CD14-positive monocyte (primary cell): Measurements from ENCODE around the gene BNC2. TPM values are rescaled to one million over a fixed set of nuclear protein-coding genes. Genes with fewer than 3 reads are reported as not detected.

Experiments
- DNase-seq, 3 donors: peaks; one replicate each; pipeline ENCODE4 v3.0.0-alpha.2; 2011 to 2022
- H2AFZ ChIP-seq: 2 replicates; pipeline ENCODE4 v1.6.0; 2012; ENCODE audit warnings: mild to moderate bottlenecking, low read depth, low read length, inconsistent platforms; ENCODE audit not compliant: insufficient read depth, poor library complexity, severe bottlenecking
- H3K27ac ChIP-seq, 2 donors: 1 replicate in 1 of 2; 2 replicates in 1 of 2; pipeline ENCODE4 v1.5.1; 2012 to 2013; ENCODE audit warnings: low read length in 2 of 2, control low read depth in 1 of 2, inconsistent platforms in 1 of 2, low read depth in 1 of 2, mild to moderate bottlenecking in 1 of 2
- H3K27me3 ChIP-seq, 2 donors: one replicate each; pipeline versions ENCODE4 v1.6.0 to v1.6.1; 2011 to 2013; ENCODE audit warnings: low read length in 2 of 2; ENCODE audit not compliant: control insufficient read depth in 2 of 2, insufficient read depth in 2 of 2
- H3K36me3 ChIP-seq, 2 donors: replicated peaks in 1 of 2; 1 replicate in 1 of 2; 2 replicates in 1 of 2; pipeline versions ENCODE4 v1.5.1 to v1.6.1; 2012 to 2013; ENCODE audit warnings: low read length in 2 of 2, control low read depth in 1 of 2, inconsistent platforms in 1 of 2, mild to moderate bottlenecking in 1 of 2; ENCODE audit not compliant: insufficient read depth in 2 of 2, control insufficient read depth in 1 of 2
- H3K4me1 ChIP-seq, 2 donors: 1 replicate in 1 of 2; 2 replicates in 1 of 2; pipeline versions ENCODE4 v1.5.1 to v1.6.1; 2012 to 2013; ENCODE audit warnings: low read length in 2 of 2, control low read depth in 1 of 2, inconsistent platforms in 1 of 2, mild to moderate bottlenecking in 1 of 2, moderate library complexity in 1 of 2; ENCODE audit not compliant: insufficient read depth in 2 of 2, control insufficient read depth in 1 of 2
- H3K4me2 ChIP-seq: replicated peaks from 2 replicates; pipeline ENCODE3; 2012; ENCODE audit warnings: low read length, moderate library complexity, mild to moderate bottlenecking; ENCODE audit not compliant: poor library complexity, severe bottlenecking; ENCODE audit errors: extremely low read depth
- H3K4me3 ChIP-seq, 3 experiments: fragments of 200-600 bp in 1 of 3; sonication (generic) in 1 of 3; replicated peaks in 1 of 3; 1 replicate in 2 of 3; 2 replicates in 1 of 3; pipeline ENCODE4 v1.5.1; 2011 to 2013; ENCODE audit warnings: low read length in 3 of 3, mild to moderate bottlenecking in 3 of 3, control low read depth in 2 of 3, low read depth in 2 of 3, inconsistent platforms in 1 of 3, moderate library complexity in 1 of 3
- H3K79me2 ChIP-seq: 2 replicates; pipeline ENCODE4 v1.6.0; 2012; ENCODE audit warnings: mild to moderate bottlenecking, control low read depth, inconsistent platforms, low read length, moderate library complexity; ENCODE audit not compliant: insufficient read depth
- H3K9ac ChIP-seq: 2 replicates; pipeline ENCODE4 v1.6.0; 2017; ENCODE audit warnings: low read length, mild to moderate bottlenecking; ENCODE audit not compliant: insufficient read depth, poor library complexity, severe bottlenecking
- H3K9me3 ChIP-seq, 2 donors: replicated peaks in 1 of 2; 1 replicate in 1 of 2; 2 replicates in 1 of 2; pipeline versions ENCODE4 v1.5.1 to v1.6.1; 2012 to 2013; ENCODE audit warnings: low read length in 2 of 2, control low read depth in 1 of 2; ENCODE audit not compliant: control insufficient read depth in 1 of 2, insufficient read depth in 1 of 2
- H4K20me1 ChIP-seq: 2 replicates; pipeline ENCODE4 v1.6.0; 2012; ENCODE audit warnings: mild to moderate bottlenecking, low read length, control low read depth, moderate library complexity; ENCODE audit not compliant: insufficient read depth
- H3K27ac Mint-ChIP-seq, 7 donors: one replicate each; pipeline ENCODE4 v1.8.0; 2020; ENCODE audit warnings: mild to moderate bottlenecking in 7 of 7, mixed read lengths in 7 of 7, moderate library complexity in 6 of 7, inconsistent platforms in 2 of 7
- H3K27me3 Mint-ChIP-seq, 3 donors: one replicate each; pipeline ENCODE4 v1.8.0; 2021 to 2022; ENCODE audit warnings: low read depth in 3 of 3, mild to moderate bottlenecking in 3 of 3, mixed read lengths in 3 of 3, moderate library complexity in 3 of 3, inconsistent platforms in 1 of 3
- H3K36me3 Mint-ChIP-seq, 2 donors: one replicate each; pipeline ENCODE4 v1.8.0; 2020; ENCODE audit warnings: mixed read lengths in 2 of 2, inconsistent platforms in 1 of 2, mild to moderate bottlenecking in 1 of 2
- H3K4me1 Mint-ChIP-seq: one replicate; pipeline ENCODE4 v1.8.0; 2020; ENCODE audit warnings: mild to moderate bottlenecking, mixed read lengths
- H3K4me3 Mint-ChIP-seq, 2 donors: one replicate each; pipeline ENCODE4 v1.8.0; 2020; ENCODE audit warnings: mild to moderate bottlenecking in 2 of 2, mixed read lengths in 2 of 2, moderate library complexity in 1 of 2
- H3K9me3 Mint-ChIP-seq, 7 donors: one replicate each; pipeline ENCODE4 v1.8.0; 2020 to 2022; ENCODE audit warnings: mixed read lengths in 7 of 7, mild to moderate bottlenecking in 6 of 7, moderate library complexity in 6 of 7, inconsistent platforms in 2 of 7
- CTCF ChIP-seq: fragments of 200-600 bp; IDR thresholded peaks from one replicate; pipeline ENCODE4 v1.8.0; 2022; ENCODE audit warnings: antibody characterized with exemption, mild to moderate bottlenecking
- WGBS: methylation state at CpG from one replicate; pipeline ENCODE4 v1.1.5; 2013; ENCODE audit warnings: missing lambda C conversion rate; ENCODE audit not compliant: insufficient coverage; 5-methylcytosine and 5-hydroxymethylcytosine counted together
- intact Hi-C, 2 donors: fragments of 100-400 bp; cut with micrococcal nuclease; formaldehyde crosslinking; loops; one replicate each; pipeline versions ENCODE4 v1.15.0 to v1.15.1; 2023
- polyA plus RNA-seq, 3 donors: library from polyadenylated mRNA; depleted of rRNA in 1 of 3; unstranded in 2 of 3; stranded (reverse) in 1 of 3; fragments of 300-500 nt in 2 of 3; fragments of >200 nt in 1 of 3; fragmentation: Illumina TruSeq in 2 of 3; gene quantifications; 1 replicate in 2 of 3; 2 replicates in 1 of 3; pipeline ENCODE4 v1.2.3, GENCODE V29; 2012 to 2021

The BNC2 gene
- polyA plus RNA-seq, 3 donors = 0.01 TPM; not detected in 2

GRCh38 chr9:16527573-16527972, 342.9 kb downstream of the BNC2 start:
- Histone ChIP-seq H3K27ac (no peak overlapping the region), H2AFZ (no peak overlapping the region), H3K79me2 (no peaks in the 10 kb centered on the region), H3K9me3 (no peaks in the 10 kb centered on the region), H3K9ac (no peak overlapping the region), H3K4me3 (no peak overlapping the region), H3K4me1 (no peaks in the 10 kb centered on the region), H3K4me2 (no peak overlapping the region), H4K20me1 (no peaks in the 10 kb centered on the region), H3K27me3 (no peaks in the 10 kb centered on the region), H3K36me3 (no peaks in the 10 kb centered on the region)
- 93% methylated on average over 8 of the region's 9 CpGs for WGBS
- Mint-ChIP-seq H3K27me3 (peaks cover 0 to 2% (median 0%) of the 10 kb centered on the region in 3 donors), H3K27ac (no peak overlapping the region), H3K4me1 (no peaks in the 10 kb centered on the region), H3K9me3 (peaks cover 0 to 2% (median 0%) of the 10 kb centered on the region in 7 donors), H3K36me3 (no peaks in the 10 kb centered on the region), H3K4me3 (no peak overlapping the region)
- intact Hi-C loops = no loop called here
- DNase-seq = no peak
- no peak for TF ChIP-seq CTCF

GRCh38 chr9:16526380-16526779, 344.1 kb downstream of the BNC2 start:
- Histone ChIP-seq H3K4me3 (no peak overlapping the region), H3K27ac (no peak overlapping the region), H3K36me3 (no peaks in the 10 kb centered on the region), H3K4me1 (no peaks in the 10 kb centered on the region), H3K9me3 (no peaks in the 10 kb centered on the region), H3K79me2 (no peaks in the 10 kb centered on the region), H4K20me1 (no peaks in the 10 kb centered on the region), H3K9ac (no peak overlapping the region), H3K27me3 (no peaks in the 10 kb centered on the region), H2AFZ (no peak overlapping the region), H3K4me2 (no peak overlapping the region)
- WGBS = no CpG with 5 or more reads among the region's 3 CpGs
- H3K27me3 Mint-ChIP-seq = peaks cover 0 to 2% (median 0%) of the 10 kb centered on the region in 3 donors
- DNase-seq = no peak
- intact Hi-C loops = no loop called here
- no peak overlapping the region for H3K27ac Mint-ChIP-seq
- no peak for TF ChIP-seq CTCF
- H3K4me1 Mint-ChIP-seq = peaks cover 7% of the 10 kb centered on the region
- peaks cover 0 to 2% (median 0%) of the 10 kb centered on the region in 7 donors for H3K9me3 Mint-ChIP-seq
- no peak overlapping the region for H3K4me3 Mint-ChIP-seq
- no peaks in the 10 kb centered on the region for H3K36me3 Mint-ChIP-seq
